ENCODE data around the gene ZC3H18.

DNA sequence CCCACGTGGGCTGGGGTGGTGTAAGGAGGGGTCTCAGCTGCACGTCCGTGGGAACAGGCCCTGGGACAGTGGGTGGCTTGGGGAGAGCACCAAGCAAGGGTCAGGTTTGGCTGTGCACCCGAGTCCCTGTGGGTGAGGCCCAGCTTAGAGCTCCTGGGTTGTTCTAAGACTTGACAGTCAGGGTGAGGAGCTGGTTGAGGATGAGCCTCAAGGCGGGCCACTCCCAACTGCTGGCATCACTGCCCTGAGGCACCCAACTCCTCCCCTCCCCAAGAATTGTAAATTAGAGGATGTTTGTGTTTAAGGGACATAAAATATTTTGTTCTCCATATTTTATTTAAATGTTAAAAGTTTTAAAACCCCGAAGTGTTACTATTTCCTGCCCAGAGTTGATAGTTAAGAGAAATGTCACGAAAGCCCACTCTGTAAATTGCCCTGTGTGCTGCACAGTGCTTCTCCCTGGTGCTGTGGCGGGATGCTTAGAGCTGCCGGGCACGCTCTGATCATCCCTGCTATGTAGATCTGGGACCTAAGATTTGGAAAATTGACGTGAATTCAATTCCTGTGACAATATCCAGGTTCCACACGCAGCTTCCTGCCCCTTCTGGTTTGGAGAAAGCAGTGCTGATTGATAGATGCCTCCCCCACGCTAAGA lies 15.9 kb downstream of the ZC3H18 start:
- TF ChIP-seq, protein P1, sequence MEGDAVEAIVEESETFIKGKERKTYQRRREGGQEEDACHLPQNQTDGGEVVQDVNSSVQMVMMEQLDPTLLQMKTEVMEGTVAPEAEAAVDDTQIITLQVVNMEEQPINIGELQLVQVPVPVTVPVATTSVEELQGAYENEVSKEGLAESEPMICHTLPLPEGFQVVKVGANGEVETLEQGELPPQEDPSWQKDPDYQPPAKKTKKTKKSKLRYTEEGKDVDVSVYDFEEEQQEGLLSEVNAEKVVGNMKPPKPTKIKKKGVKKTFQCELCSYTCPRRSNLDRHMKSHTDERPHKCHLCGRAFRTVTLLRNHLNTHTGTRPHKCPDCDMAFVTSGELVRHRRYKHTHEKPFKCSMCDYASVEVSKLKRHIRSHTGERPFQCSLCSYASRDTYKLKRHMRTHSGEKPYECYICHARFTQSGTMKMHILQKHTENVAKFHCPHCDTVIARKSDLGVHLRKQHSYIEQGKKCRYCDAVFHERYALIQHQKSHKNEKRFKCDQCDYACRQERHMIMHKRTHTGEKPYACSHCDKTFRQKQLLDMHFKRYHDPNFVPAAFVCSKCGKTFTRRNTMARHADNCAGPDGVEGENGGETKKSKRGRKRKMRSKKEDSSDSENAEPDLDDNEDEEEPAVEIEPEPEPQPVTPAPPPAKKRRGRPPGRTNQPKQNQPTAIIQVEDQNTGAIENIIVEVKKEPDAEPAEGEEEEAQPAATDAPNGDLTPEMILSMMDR (IDR thresholded peaks at IDR 0.05; ENCODE audit: insufficient read depth, low read length), result no peak
- TF ChIP-seq POLR2AphosphoS5 (IDR thresholded peaks at IDR 0.05; ENCODE audit: low read depth), result no peak

Data from HL-60 (cell line).